Measurements from ENCODE around the gene EPB41L4B. TPM values are rescaled to one million over a fixed set of nuclear protein-coding genes. Genes with fewer than 3 reads are reported as not detected.

Gene EPB41L4B
- total RNA-seq, 1 donor from 2014 or later: 0.11 TPM

GRCh38 chr9:109270971-109271925, 49.6 kb downstream of the EPB41L4B start:
- intact Hi-C loops (cut with micrococcal nuclease): no loop called here

- intact Hi-C loops (cut with micrococcal nuclease): no loop called here
Observed at GRCh38 chr9:109270441-109270840, 50.4 kb downstream of the EPB41L4B start.

GRCh38 chr9:109269839-109270238, 51.0 kb downstream of the EPB41L4B start:
- intact Hi-C loops (cut with micrococcal nuclease): no loop called here

GRCh38 chr9:109269081-109269480, 51.8 kb downstream of the EPB41L4B start:
- intact Hi-C loops (cut with micrococcal nuclease): no loop called here

GRCh38 chr9:109267555-109267954, 53.3 kb downstream of the EPB41L4B start:
- intact Hi-C loops (cut with micrococcal nuclease): no loop called here

- intact Hi-C loops (cut with micrococcal nuclease): no loop called here
Observed at GRCh38 chr9:109264877-109265587, 55.8 kb downstream of the EPB41L4B start.

GRCh38 chr9:109263358-109263757, 57.5 kb downstream of the EPB41L4B start:
- intact Hi-C loops (cut with micrococcal nuclease): no loop called here

GRCh38 chr9:109258481-109259302, 62.2 kb downstream of the EPB41L4B start:
- intact Hi-C loops (cut with micrococcal nuclease): no loop called here

GRCh38 chr9:109256336-109256735, 64.5 kb downstream of the EPB41L4B start:
- intact Hi-C loops (cut with micrococcal nuclease): no loop called here

- intact Hi-C loops (cut with micrococcal nuclease): no loop called here
Observed at GRCh38 chr9:109255394-109255793, 65.5 kb downstream of the EPB41L4B start.

- intact Hi-C loops (cut with micrococcal nuclease): no loop called here
Observed at GRCh38 chr9:109254317-109254716, 66.5 kb downstream of the EPB41L4B start.

- intact Hi-C loops (cut with micrococcal nuclease): no loop called here
Observed at GRCh38 chr9:109253637-109254284, 67.1 kb downstream of the EPB41L4B start.

GRCh38 chr9:109253241-109253636, 67.6 kb downstream of the EPB41L4B start:
- intact Hi-C loops (cut with micrococcal nuclease): no loop called here

GRCh38 chr9:109252291-109252690, 68.6 kb downstream of the EPB41L4B start:
- intact Hi-C loops (cut with micrococcal nuclease): no loop called here

GRCh38 chr9:109251776-109252106, 69.1 kb downstream of the EPB41L4B start:
- intact Hi-C loops (cut with micrococcal nuclease): no loop called here

GRCh38 chr9:109251080-109251775, 69.6 kb downstream of the EPB41L4B start:
- intact Hi-C loops (cut with micrococcal nuclease): no loop called here

GRCh38 chr9:109250771-109251079, 70.1 kb downstream of the EPB41L4B start:
- intact Hi-C loops (cut with micrococcal nuclease): no loop called here

- intact Hi-C loops (cut with micrococcal nuclease): no loop called here
Observed at GRCh38 chr9:109250311-109250741, 70.5 kb downstream of the EPB41L4B start.

GRCh38 chr9:109249615-109250014, 71.2 kb downstream of the EPB41L4B start:
- intact Hi-C loops (cut with micrococcal nuclease): no loop called here

GRCh38 chr9:109248133-109248581, 72.7 kb downstream of the EPB41L4B start:
- intact Hi-C loops (cut with micrococcal nuclease): no loop called here

GRCh38 chr9:109247228-109247627, 73.6 kb downstream of the EPB41L4B start:
- intact Hi-C loops (cut with micrococcal nuclease): no loop called here
